Subcutaneous adipose tissue (tissue), 4 donors: Measurements from ENCODE around the gene PSKH1. TPM values are rescaled to one million over a fixed set of nuclear protein-coding genes. Genes with fewer than 3 reads are reported as not detected.

Source experiments
- CTCF ChIP-seq: fragments of 450-650 bp; IDR thresholded peaks from one replicate; pipeline ENCODE4 v1.5.1; 2016; ENCODE audit warnings: low read depth, mild to moderate bottlenecking, control low read depth, antibody characterized with exemption, moderate library complexity
- total RNA-seq, 4 donors: library from RNA; depleted of rRNA; stranded (reverse); fragments of >200 nt; gene quantifications; one replicate each; pipeline ENCODE4 v1.1.0, GENCODE V29; 2016

PSKH1 gene
- total RNA-seq, 4 donors from 2014 or later, result 7.0 to 28.4 (median 10.9) TPM

- no peak for TF ChIP-seq CTCF
Measured at GRCh38 chr16:67860589-67861398, 32.3 kb upstream of the PSKH1 start.

- TF ChIP-seq CTCF, result no peak
Measured at GRCh38 chr16:67861877-67862276, 31.2 kb upstream of the PSKH1 start.

GRCh38 chr16:67862623-67863583 is 30.2 kb upstream of the PSKH1 start:
- TF ChIP-seq CTCF, result no peak

GRCh38 chr16:67864594-67864993 is 28.5 kb upstream of the PSKH1 start:
- no peak for TF ChIP-seq CTCF

GRCh38 chr16:67865318-67865717 is 27.7 kb upstream of the PSKH1 start:
- TF ChIP-seq CTCF, result no peak

GRCh38 chr16:67868290-67868689 is 24.8 kb upstream of the PSKH1 start:
- no peak for TF ChIP-seq CTCF

- no peak for TF ChIP-seq CTCF
Measured at GRCh38 chr16:67869653-67870052, 23.4 kb upstream of the PSKH1 start.
